ENCODE results near the gene FAM114A2.

The FAM114A2 gene

DNA sequence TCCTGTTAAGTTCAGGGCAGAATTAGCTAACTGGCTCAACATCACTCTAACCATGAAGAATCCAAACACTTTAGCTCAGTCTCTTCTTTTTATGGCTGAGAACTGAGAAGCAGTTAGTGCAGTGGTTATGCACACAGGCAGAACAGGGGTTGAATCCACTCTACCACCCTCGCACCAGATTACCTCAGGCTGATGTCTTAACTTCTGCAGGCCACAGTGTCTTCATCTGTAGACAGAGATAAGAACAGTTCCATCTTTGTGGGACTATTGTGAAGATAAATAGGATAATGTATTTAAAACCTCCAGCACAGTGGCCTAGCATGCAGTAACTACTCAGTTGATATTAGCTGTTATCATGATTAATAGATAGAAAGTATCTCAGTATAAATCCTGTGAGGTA is 54.8 kb downstream of the FAM114A2 start:
- no peak for DNase-seq (ENCODE audit: low read depth in 2 of 2)

DNA sequence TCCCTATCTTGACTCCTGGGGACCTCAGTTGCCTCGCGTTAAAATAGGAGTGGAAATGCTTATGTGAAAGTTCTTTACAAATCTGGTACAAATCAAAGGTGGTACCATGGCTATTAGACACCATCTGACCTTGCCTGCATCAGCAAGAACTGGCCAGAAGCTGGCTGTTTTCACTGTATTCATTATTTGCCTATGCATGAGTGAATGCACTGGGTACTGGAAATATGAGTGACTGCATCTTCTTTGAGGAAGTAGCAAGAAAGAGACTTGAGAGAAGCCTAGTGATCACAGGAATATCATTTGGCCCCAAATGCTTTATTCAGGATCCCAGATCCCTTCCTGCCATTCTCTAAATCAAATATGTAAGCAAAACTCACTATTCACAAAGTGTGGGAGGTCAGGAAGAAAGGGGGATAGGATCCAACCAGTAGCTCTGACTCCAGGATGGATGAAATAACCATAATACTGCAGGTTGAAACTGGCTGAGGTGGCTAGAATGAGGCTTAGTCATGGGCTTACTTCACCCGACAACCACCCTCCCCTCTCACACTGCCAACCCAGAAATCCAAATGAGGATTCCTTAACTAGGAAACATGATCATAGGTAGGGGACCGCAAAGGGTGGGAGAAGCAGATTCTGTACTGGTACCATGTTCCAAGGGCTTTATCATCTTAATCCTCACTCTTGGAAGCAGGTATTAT is 56.7 kb downstream of the FAM114A2 start:
- DNase-seq (ENCODE audit: low read depth in 2 of 2): no peak

- DNase-seq (ENCODE audit: low read depth in 2 of 2): no peak
Observed at GRCh38 chr5:153979028-153979783, 59.5 kb downstream of the FAM114A2 start.

GRCh38 chr5:153974813-153975163 is 63.9 kb downstream of the FAM114A2 start:
- DNase-seq (ENCODE audit: low read depth in 2 of 2): no peak

GRCh38 chr5:153974131-153974812 is 64.4 kb downstream of the FAM114A2 start:
- DNase-seq (ENCODE audit: low read depth in 2 of 2): peak in 1 of 2 donors; percentile 8

GRCh38 chr5:153972240-153972639 is 66.5 kb downstream of the FAM114A2 start:
- no peak for DNase-seq (ENCODE audit: low read depth in 2 of 2)

GRCh38 chr5:153970496-153970895 is 68.2 kb downstream of the FAM114A2 start:
- no peak for DNase-seq (ENCODE audit: low read depth in 2 of 2)

DNA sequence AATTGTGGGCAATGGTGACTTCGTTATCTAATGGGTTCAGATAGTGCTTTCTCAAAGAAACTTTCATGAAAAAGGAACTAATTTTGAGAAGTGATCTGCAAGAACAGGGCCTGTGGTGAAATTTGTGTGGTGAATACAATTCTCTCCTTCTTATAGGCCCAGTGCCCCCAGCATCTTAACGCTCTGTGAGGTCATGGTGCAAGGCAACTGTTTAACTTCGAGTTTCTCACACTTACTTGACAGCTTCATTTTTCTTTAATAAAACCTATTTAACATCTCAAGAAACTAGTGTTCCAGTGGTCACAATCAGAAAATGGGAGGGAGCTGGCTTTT is 69.2 kb downstream of the FAM114A2 start:
- no peak for DNase-seq (ENCODE audit: low read depth in 2 of 2)

- no peak for DNase-seq (ENCODE audit: low read depth in 2 of 2)
Observed at GRCh38 chr5:153968761-153969562, 69.7 kb downstream of the FAM114A2 start.

DNA sequence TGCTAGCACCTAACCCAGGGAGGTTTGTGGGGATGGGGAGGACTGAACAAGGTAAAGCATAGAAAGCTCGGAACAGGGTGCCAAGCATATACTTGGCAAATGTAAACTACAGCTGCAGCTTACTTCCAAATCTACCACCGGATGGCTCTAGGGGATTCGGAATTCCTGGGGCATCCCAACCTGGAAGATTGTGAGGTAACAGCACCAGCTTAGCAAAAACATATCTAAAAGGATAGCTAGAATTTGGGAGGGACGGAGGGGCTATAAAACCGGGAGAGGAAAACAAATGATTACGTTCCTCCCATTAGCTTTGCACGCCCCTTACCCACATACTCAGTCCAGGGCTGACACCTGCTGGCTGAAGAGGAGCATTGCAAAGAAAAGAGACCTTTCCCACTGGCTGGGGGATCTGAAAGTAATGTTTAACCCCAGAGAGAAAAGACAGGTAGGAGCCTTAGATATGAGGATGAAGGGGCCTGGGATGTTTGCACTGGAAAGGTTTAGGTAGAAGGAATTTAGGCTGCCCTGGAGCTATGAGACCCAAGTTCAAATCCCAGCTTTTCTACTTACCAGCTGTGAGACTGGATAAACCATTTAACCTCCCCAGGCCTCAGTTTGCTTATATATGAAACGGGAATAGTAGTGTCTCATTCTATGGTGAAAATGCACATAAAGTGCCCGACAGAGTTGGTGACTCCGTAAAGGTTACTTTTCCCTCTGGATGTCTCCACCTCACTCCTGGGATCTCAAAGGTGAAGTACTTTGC is 73.6 kb downstream of the FAM114A2 start:
- DNase-seq (ENCODE audit: low read depth in 2 of 2): peak in 1 of 2 donors; percentile 22

GRCh38 chr5:153964191-153964879 is 74.4 kb downstream of the FAM114A2 start:
- DNase-seq (ENCODE audit: low read depth in 2 of 2): no peak

GRCh38 chr5:153960269-153961215 is 78.2 kb downstream of the FAM114A2 start:
- DNase-seq (ENCODE audit: low read depth in 2 of 2): no peak

- DNase-seq (ENCODE audit: low read depth in 2 of 2): no peak
Observed at GRCh38 chr5:153959134-153959957, 79.4 kb downstream of the FAM114A2 start.

DNA sequence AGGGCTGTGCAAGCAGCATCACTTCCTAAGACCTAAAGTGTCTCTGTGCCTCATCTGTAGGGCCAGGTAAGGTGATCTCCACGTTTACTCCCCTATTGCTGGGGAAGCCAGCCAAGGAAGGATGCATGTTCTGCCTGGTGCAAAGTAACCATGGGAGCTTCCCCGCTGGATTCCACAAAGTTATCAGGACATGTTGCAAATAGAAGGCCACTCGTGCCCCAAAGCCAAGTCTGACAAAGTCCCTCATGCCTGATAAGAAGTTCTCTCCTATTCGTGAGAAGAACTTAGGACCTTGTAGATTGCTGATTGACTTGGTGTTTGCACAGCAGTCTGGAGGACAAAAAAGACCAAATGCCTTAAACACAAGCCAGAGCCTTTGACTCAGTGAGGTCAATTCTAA is 81.5 kb downstream of the FAM114A2 start:
- DNase-seq (ENCODE audit: low read depth in 2 of 2): no peak

GRCh38 chr5:153953411-153953810 is 85.3 kb downstream of the FAM114A2 start:
- DNase-seq (ENCODE audit: low read depth in 2 of 2): no peak

DNA sequence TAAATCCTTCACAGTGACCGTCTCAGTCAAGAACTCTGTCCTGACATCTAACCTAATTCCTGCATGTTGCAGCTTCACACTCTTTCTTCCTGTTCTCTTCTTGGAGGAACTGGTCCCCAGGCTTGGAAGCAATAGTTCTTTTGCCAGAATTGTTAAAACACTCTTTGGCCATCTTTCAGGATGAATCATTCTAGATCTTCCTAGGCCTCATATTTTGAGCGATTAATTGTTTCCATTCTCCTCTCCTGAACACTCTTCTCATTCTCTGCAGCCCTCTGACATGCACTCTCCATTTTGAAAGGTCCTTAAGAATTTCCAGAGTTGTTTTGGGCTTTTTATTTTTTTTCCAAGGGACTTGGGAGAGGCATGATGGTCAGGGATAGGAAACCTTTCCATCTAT is 85.8 kb downstream of the FAM114A2 start:
- DNase-seq (ENCODE audit: low read depth in 2 of 2): no peak

DNA sequence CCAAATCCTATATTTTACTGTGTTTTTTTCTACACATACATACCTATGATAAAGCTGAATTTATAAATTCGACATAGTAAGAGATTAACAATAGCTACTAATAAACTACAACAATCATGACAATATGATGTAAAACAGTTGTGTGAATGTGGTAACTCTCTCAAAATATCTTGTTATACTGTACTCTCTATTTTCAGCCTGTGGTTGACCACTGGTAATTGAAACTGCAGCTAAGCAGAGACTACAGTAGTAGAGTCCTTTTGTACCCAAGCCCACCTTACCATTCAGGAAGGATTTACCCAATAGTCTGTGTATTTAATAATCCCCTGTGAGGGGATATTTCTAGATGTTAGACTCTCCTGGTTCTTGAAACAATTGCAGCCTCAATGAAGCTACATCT is 86.7 kb downstream of the FAM114A2 start:
- DNase-seq (ENCODE audit: low read depth in 2 of 2): no peak

GRCh38 chr5:153941265-153941664 is 97.4 kb downstream of the FAM114A2 start:
- no peak for DNase-seq (ENCODE audit: low read depth in 2 of 2)
